Measurements from ENCODE around the gene HBZ. TPM values are rescaled to one million over a fixed set of nuclear protein-coding genes. Genes with fewer than 3 reads are reported as not detected.

HBZ gene
- total and polyA plus RNA-seq, 9 of the 15 experiments (the other 6 are each of a cell fraction or from before 2014, with no cell fraction given) = 58.0 to 610 (median 113) TPM

- TF ChIP-seq MYC (IDR thresholded peaks at IDR 0.05; ENCODE audit: low read depth, low read length) (peak; percentile 62; the same call in 1 of the 2 replicates), MYC (CRISPR knock-in tag; IDR thresholded peaks at IDR 0.05; ENCODE audit: borderline replicate concordance, low read depth) (no peak; the same call in 1 of the 2 replicates), ZNF165 (CRISPR knock-in tag; IDR thresholded peaks at IDR 0.05; ENCODE audit: borderline replicate concordance) (0 out of 2 replicates have a peak, but pooled peaks have one; percentile 33), ZNF780A (CRISPR knock-in tag; IDR thresholded peaks at IDR 0.05) (no peak), ZNF449 (CRISPR knock-in tag; IDR thresholded peaks at IDR 0.05) (0 out of 2 replicates have a peak, but pooled peaks have one; percentile 43), ZNF740 (CRISPR knock-in tag; IDR thresholded peaks at IDR 0.05) (no peak), ZNF740 (tag; IDR thresholded peaks at IDR 0.05) (peak in 1 of 2 experiments; percentile 25; a peak in 1 of 4 replicates), ADNP (tag; IDR thresholded peaks at IDR 0.05) (no peak), ERF (CRISPR knock-in tag; IDR thresholded peaks at IDR 0.05) (no peak), ATF6 (CRISPR knock-in tag; IDR thresholded peaks at IDR 0.05) (no peak), ZNF253 (CRISPR knock-in tag; conservative IDR thresholded peaks at IDR 0.05) (no peak), RERE (CRISPR knock-in tag; IDR thresholded peaks at IDR 0.05; ENCODE audit: borderline replicate concordance) (no peak)
These were observed 32.5 kb upstream of the HBZ start (continued) for GRCh38 chr16:119835-120491.
